Activated naive CD8-positive, alpha-beta T cell treated with anti-CD3 and anti-CD28 coated beads, Interleukin-2, amount 10 ng/mL, durations not matched to agents 7 days and 5 days (primary cell): ENCODE measurements around the gene GLRX. TPM values are rescaled to one million over a fixed set of nuclear protein-coding genes. Genes with fewer than 3 reads are reported as not detected.
"Not testable (repeated sequence)": the region's sequence is repeated elsewhere in the genome, so short reads cannot be mapped to it uniquely, and the experiment has no call there.

Source experiments
- ATAC-seq: fragments of 150-1000 bp; cut with Tn5 transposase; one replicate; pipeline ENCODE4 v1.10.0; 2021; ENCODE audit warnings: low read depth, moderate library complexity
- POLR2A ChIA-PET: fragments of 350-600 bp; sonication (Branson Sonifier 250); formaldehyde crosslinking; loops from one replicate; lab custom pipeline; 2021; ENCODE audit warnings: antibody characterized with exemption; lab: Charles Lee
- DNase-seq: peaks from one replicate; pipeline ENCODE4 v3.0.0; 2021
- H3K27ac Mint-ChIP-seq: one replicate; pipeline ENCODE4 v1.8.0; 2022; ENCODE audit warnings: mild to moderate bottlenecking, mixed read lengths
- H3K27me3 Mint-ChIP-seq: one replicate; pipeline ENCODE4 v1.8.0; 2022; ENCODE audit warnings: mild to moderate bottlenecking, moderate library complexity, mixed read lengths
- H3K36me3 Mint-ChIP-seq: one replicate; pipeline ENCODE4 v1.8.0; 2021; ENCODE audit warnings: mild to moderate bottlenecking, mixed read lengths
- H3K4me1 Mint-ChIP-seq: one replicate; pipeline ENCODE4 v1.8.0; 2021; ENCODE audit warnings: mixed read lengths
- H3K4me3 Mint-ChIP-seq: one replicate; pipeline ENCODE4 v1.8.0; 2022; ENCODE audit warnings: mild to moderate bottlenecking, moderate library complexity, mixed read lengths
- H3K9me3 Mint-ChIP-seq: one replicate; pipeline ENCODE4 v1.8.0; 2021; ENCODE audit warnings: mixed read lengths
- total RNA-seq, 2 experiments: library from RNA; stranded (reverse); gene quantifications; one replicate each; pipeline ENCODE4 v1.2.3, GENCODE V29; 2021

The GLRX gene
- total RNA-seq, 2 experiments from 2014 or later: 70.6 to 72.9 TPM

GRCh38 chr5:95846554-95847260 lies 24.2 kb upstream of the GLRX start:
- Mint-ChIP-seq H3K27me3 (peaks cover 10% of the 10 kb centered on the region), H3K36me3 (no peaks in the 10 kb centered on the region), H3K4me1 (peaks cover 21% of the 10 kb centered on the region), H3K9me3 (no peaks in the 10 kb centered on the region), H3K27ac (no peak overlapping the region), H3K4me3 (no peak overlapping the region)
- ATAC-seq (peak; percentile 71), DNase-seq (peak; percentile 48)
- POLR2A ChIA-PET: interaction anchor here (0.7 kb wide), 1 partner anchor 67 kb away, joined by 3 read pairs; no protein-coding TSS in a partner anchor

- no peak for DNase-seq
- Mint-ChIP-seq H3K36me3 (no peaks in the 10 kb centered on the region), H3K27ac (no peak overlapping the region), H3K27me3 (peaks cover 10% of the 10 kb centered on the region), H3K9me3 (no peaks in the 10 kb centered on the region), H3K4me1 (peaks cover 19% of the 10 kb centered on the region), H3K4me3 (no peak overlapping the region)
- POLR2A ChIA-PET: no interaction called here
- ATAC-seq: no peak
Measured at GRCh38 chr5:95845391-95845790, 22.9 kb upstream of the GLRX start.

- DNase-seq: no peak
- H3K4me1 Mint-ChIP-seq: peaks cover 24% of the 10 kb centered on the region
- no peaks in the 10 kb centered on the region for H3K36me3 Mint-ChIP-seq
- no peaks in the 10 kb centered on the region for H3K9me3 Mint-ChIP-seq
- no peak for ATAC-seq
- H3K4me3 Mint-ChIP-seq: no peak overlapping the region
- no peak overlapping the region for H3K27ac Mint-ChIP-seq
- peaks cover 5% of the 10 kb centered on the region for H3K27me3 Mint-ChIP-seq
- POLR2A ChIA-PET: interaction anchor here (0.6 to 2.3 kb wide), 6 partner anchors 22 to 307 kb away, joined by 3 to 14 read pairs (median 4); partner anchors contain the start of gene GLRX
Measured at GRCh38 chr5:95843733-95844223, 21.3 kb upstream of the GLRX start.

- Mint-ChIP-seq H3K27ac (peak overlapping the region; percentile 76), H3K4me1 (peaks cover 27% of the 10 kb centered on the region), H3K36me3 (no peaks in the 10 kb centered on the region), H3K9me3 (no peaks in the 10 kb centered on the region), H3K4me3 (peak overlapping the region; percentile 49), H3K27me3 (peaks cover 2% of the 10 kb centered on the region)
- ATAC-seq (peak; percentile 80), DNase-seq (peak; percentile 59)
- POLR2A ChIA-PET: interaction anchor here (1.1 to 2.3 kb wide), 5 partner anchors 21 to 64 kb away, joined by 4 to 14 read pairs (median 4); partner anchors contain the start of gene GLRX
Measured at GRCh38 chr5:95842854-95843544, 20.5 kb upstream of the GLRX start.

GRCh38 chr5:95841914-95842812 lies 19.6 kb upstream of the GLRX start:
- Mint-ChIP-seq H3K4me1 (peaks cover 29% of the 10 kb centered on the region), H3K4me3 (no peak overlapping the region), H3K9me3 (no peaks in the 10 kb centered on the region), H3K27me3 (no peaks in the 10 kb centered on the region), H3K27ac (no peak overlapping the region), H3K36me3 (no peaks in the 10 kb centered on the region)
- POLR2A ChIA-PET: interaction anchor here (2.3 kb wide), 1 partner anchor 61 kb away, joined by 14 read pairs; no protein-coding TSS in a partner anchor
- no peak for DNase-seq
- no peak for ATAC-seq

GRCh38 chr5:95840956-95841705 lies 18.6 kb upstream of the GLRX start:
- DNase-seq: no peak
- H3K9me3 Mint-ChIP-seq: no peaks in the 10 kb centered on the region
- no peaks in the 10 kb centered on the region for H3K36me3 Mint-ChIP-seq
- peaks cover 33% of the 10 kb centered on the region for H3K4me1 Mint-ChIP-seq
- ATAC-seq: no peak
- no peak overlapping the region for H3K27ac Mint-ChIP-seq
- H3K27me3 Mint-ChIP-seq: no peaks in the 10 kb centered on the region
- H3K4me3 Mint-ChIP-seq: no peak overlapping the region
- POLR2A ChIA-PET: no interaction called here

GRCh38 chr5:95839658-95840057 lies 17.1 kb upstream of the GLRX start:
- H3K9me3 Mint-ChIP-seq: no peaks in the 10 kb centered on the region
- H3K27me3 Mint-ChIP-seq: no peaks in the 10 kb centered on the region
- DNase-seq (no peak), ATAC-seq (no peak)
- H3K4me1 Mint-ChIP-seq: peaks cover 40% of the 10 kb centered on the region
- H3K36me3 Mint-ChIP-seq: no peaks in the 10 kb centered on the region
- POLR2A ChIA-PET: no interaction called here
- no peak overlapping the region for H3K27ac Mint-ChIP-seq
- no peak overlapping the region for H3K4me3 Mint-ChIP-seq

GRCh38 chr5:95838556-95838955 lies 16.0 kb upstream of the GLRX start:
- POLR2A ChIA-PET: interaction anchor here (5.5 kb wide), 1 partner anchor 15 kb away, joined by 61 read pairs; the partner anchor contains the start of gene GLRX
- Mint-ChIP-seq H3K36me3 (no peaks in the 10 kb centered on the region), H3K9me3 (no peaks in the 10 kb centered on the region), H3K27me3 (no peaks in the 10 kb centered on the region), H3K27ac (peak overlapping the region; percentile 23), H3K4me3 (no peak overlapping the region), H3K4me1 (peaks cover 46% of the 10 kb centered on the region)
- DNase-seq (no peak), ATAC-seq (no peak)

- H3K27me3 Mint-ChIP-seq: no peaks in the 10 kb centered on the region
- DNase-seq (no peak), ATAC-seq (no peak)
- H3K36me3 Mint-ChIP-seq: no peaks in the 10 kb centered on the region
- peak overlapping the region; percentile 23 for H3K27ac Mint-ChIP-seq
- no peaks in the 10 kb centered on the region for H3K9me3 Mint-ChIP-seq
- POLR2A ChIA-PET: interaction anchor here (5.5 kb wide), 1 partner anchor 15 kb away, joined by 61 read pairs; the partner anchor contains the start of gene GLRX
- no peak overlapping the region for H3K4me3 Mint-ChIP-seq
- peaks cover 43% of the 10 kb centered on the region for H3K4me1 Mint-ChIP-seq
Measured at GRCh38 chr5:95838001-95838520, 15.5 kb upstream of the GLRX start.

GRCh38 chr5:95837492-95837891 lies 15.0 kb upstream of the GLRX start:
- no peak for ATAC-seq
- no peaks in the 10 kb centered on the region for H3K9me3 Mint-ChIP-seq
- H3K36me3 Mint-ChIP-seq: no peaks in the 10 kb centered on the region
- DNase-seq: no peak
- H3K27me3 Mint-ChIP-seq: no peaks in the 10 kb centered on the region
- H3K27ac Mint-ChIP-seq: no peak overlapping the region
- no peak overlapping the region for H3K4me3 Mint-ChIP-seq
- POLR2A ChIA-PET: interaction anchor here (5.5 kb wide), 1 partner anchor 14 kb away, joined by 61 read pairs; the partner anchor contains the start of gene GLRX
- H3K4me1 Mint-ChIP-seq: peaks cover 42% of the 10 kb centered on the region

GRCh38 chr5:95836971-95837370 lies 14.4 kb upstream of the GLRX start:
- ATAC-seq, H3K27me3 Mint-ChIP-seq, DNase-seq, H3K9me3 Mint-ChIP-seq, H3K36me3 Mint-ChIP-seq: not testable (repeated sequence)
- H3K27ac Mint-ChIP-seq: peak overlapping the region; percentile 39
- peaks cover 42% of the 10 kb centered on the region for H3K4me1 Mint-ChIP-seq
- peak overlapping the region; percentile 85 for H3K4me3 Mint-ChIP-seq
- POLR2A ChIA-PET: interaction anchor here (5.5 kb wide), 1 partner anchor 14 kb away, joined by 61 read pairs; the partner anchor contains the start of gene GLRX

- Mint-ChIP-seq H3K4me3 (peak overlapping the region; percentile 85), H3K4me1 (peaks cover 43% of the 10 kb centered on the region), H3K36me3 (no peaks in the 10 kb centered on the region), H3K27me3 (no peaks in the 10 kb centered on the region), H3K9me3 (no peaks in the 10 kb centered on the region), H3K27ac (peak overlapping the region; percentile 39)
- no peak for DNase-seq
- POLR2A ChIA-PET: interaction anchor here (0.7 to 5.5 kb wide), 2 partner anchors 13 to 190 kb away, joined by 3 to 61 read pairs; partner anchors contain the start of genes GLRX and RFESD
- no peak for ATAC-seq
Measured at GRCh38 chr5:95836544-95836943, 14.0 kb upstream of the GLRX start.
